ACHN (cell line): ENCODE results near the gene AUTS2.

ENCODE experiments used
- DNase-seq: peaks from one replicate; pipeline ENCODE4 v3.0.0-alpha.2; 2015
- in situ Hi-C: cut with HindIII; loops from 2 replicates; pipeline ENCODE4 v1.10.0; 2017; ENCODE audit warnings: low sequenced_read_pairs, low pct_ligation_motif_present, low pct_unique_long_range_greater_than_20kb

AUTS2 gene

DNA sequence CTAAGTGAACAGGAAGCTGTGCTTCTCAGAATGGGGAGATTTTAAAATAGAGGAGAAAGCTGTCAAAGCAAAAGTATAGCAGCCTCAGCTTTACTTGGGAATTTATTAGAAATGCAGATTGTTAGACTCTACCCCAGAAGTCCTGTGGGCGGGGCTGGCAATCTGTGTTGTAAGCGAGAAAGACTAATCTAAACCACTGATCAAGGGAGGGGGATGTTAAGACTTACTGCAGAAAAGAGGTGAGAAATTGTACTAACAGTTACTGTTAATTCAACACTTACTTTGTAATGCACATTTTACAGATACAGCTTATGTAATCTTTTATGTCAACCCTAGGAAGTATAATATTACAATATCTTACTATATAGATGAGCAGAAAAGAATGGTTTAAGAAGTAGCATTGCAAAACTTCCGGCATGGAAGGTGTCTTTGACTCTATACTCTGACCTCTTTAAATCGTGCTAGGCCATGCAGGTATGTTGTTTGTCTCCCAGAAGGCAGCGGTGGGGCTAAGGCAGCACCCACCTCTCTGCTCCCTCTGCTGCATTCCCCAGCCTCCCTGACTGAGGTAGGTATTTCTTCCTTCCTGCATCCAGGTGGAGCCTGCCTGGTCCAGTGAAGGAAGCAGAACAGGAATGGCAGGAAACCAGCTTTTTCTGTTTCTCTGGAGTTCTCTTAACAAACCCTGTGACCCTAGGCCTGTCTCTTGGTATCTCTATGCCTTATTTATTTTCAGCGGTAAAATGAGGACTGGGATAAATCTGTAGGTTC lies 462.2 kb downstream of the AUTS2 start:
- in situ Hi-C loops, result no loop called here
- DNase-seq, result no peak

DNA sequence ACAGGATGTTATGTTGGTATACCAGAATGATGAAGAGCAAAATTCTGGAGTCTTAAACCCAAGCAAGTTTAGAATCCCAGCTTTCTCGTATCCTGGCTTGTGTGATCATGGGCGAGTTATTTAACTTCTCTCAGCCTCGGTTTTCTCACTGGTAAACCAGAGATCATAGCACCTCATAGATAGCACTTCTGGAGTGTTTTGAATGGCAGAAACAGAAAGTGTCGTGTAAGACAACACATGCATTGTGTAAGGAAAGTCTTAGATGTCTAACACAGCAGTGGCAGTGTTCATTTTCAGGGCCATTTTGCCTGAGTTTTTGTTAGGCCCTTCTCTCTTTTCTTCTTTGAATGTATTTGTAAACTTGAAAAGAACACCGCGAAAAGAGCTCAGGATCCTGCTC lies 465.1 kb downstream of the AUTS2 start:
- DNase-seq, result no peak
- in situ Hi-C loops, result no loop called here

DNA sequence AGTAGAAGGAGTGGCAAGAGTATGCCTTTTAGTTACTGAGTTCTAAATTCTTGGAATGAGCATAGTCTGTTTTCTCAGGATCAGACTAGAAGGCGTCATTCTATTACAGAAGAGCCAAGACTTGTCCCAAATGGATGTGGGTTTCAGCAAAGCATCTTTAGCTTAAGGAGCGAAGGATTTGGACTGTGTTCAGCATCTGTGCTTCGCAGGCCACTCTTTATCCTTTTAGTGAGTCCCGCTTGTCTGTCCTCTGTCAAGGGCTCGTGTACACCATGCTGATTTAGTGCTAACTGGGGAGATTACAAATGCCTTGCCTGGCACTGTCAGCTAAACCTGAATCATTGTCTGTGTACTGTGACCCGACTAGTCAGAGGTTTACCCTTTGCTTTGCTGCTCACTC lies 465.7 kb downstream of the AUTS2 start:
- in situ Hi-C loops, result no loop called here
- DNase-seq, result no peak

DNA sequence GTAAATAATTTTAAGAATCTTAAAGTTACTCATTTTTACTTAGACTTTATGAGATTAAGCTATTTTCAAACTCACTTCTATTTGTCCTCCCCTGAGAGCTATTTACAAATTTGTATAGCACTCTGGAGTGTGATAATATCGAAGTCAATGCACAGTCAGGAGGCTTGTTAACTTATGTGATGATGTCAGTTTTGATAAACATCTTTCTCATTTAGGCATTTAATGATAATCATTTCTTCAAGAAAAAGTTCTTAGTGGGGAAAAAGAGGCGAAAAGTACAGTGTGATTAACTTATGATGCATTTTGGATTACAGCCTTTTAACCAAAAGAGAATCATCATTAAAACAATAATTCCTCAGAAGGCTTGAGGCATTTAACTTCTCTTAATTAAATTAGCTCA lies 468.6 kb downstream of the AUTS2 start:
- DNase-seq, result no peak
- in situ Hi-C loops, result no loop called here

DNA sequence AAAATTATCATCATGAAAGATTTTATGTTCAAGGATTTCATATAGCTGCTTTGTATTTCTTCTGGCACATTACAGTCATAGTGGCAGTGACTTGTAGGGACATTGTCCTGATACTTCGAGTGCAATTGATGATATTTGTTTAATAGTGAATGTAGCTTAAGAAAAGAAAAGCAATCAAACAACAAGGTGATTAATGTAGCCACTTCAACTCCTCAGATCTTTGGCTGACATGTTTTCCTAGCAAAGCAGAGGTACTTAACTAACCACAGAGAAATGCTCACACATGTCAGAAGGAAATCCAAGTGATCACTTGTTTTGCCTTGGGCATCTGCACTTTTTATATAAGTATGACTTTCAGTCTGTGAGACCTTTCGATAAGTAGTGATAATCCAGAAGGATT lies 470.3 kb downstream of the AUTS2 start:
- no peak for DNase-seq
- in situ Hi-C loops, result no loop called here

DNA sequence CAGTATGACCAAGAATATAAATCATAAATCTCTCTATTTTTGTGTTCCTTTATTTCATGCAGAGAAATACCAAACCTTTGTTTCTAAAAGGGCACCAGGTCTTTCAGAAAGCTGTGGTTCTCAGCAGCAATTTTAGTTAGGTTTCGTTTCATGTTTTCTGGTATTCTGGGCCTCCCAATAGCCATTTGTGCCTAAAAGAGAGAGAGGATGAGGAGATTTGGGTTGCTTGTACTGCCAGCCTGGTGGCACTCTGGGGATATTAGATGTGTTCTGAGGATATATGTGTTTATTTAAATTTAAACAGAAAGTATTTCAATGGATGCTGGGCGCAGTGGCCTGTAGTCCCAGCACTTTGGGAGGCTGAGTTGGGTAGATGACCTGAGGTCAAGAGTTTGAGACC lies 471.7 kb downstream of the AUTS2 start:
- in situ Hi-C loops, result no loop called here

DNA sequence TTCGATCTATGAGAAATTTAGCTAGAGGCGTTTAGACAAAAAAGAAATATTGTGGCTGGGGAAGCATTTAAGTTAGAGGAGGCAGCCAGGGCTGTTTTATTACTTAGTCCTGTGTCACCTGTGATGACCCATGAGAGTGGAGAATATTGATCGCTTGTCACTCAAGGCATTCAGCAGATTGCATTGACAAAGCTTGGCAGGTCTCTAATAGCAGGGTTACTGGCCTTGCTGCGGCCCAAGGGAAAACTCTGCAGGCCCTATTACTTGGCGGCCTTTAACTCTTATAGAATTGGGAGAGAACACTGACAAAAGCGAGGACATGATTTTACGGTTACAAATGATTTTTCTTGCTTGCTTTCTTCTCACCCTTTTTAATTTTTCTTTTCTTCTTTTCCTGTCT lies 473.5 kb downstream of the AUTS2 start:
- DNase-seq, result no peak
- in situ Hi-C loops, result no loop called here

More for the DNA sequence above, 471.7 kb downstream of the AUTS2 start:
- no peak for DNase-seq

DNA sequence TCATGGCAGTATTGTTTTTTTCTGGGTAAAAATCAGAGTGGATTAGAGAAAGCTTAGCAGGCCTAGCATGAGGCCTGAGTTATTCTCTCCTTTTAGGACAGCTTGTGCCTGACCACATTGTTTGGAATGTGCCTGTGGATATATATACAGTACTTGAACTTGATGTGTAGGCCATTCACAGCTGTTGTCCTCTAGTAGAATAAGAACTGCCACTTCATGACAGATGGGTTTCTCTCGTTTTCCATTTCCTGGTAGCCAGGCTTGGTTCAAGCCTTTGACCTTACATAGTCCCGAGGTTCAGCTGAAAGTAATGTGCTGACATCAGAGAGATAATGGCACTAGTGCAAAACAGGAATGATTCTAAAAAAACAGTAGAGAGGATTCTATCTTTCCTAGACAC lies 473.9 kb downstream of the AUTS2 start:
- DNase-seq, result no peak
- in situ Hi-C loops, result no loop called here

DNA sequence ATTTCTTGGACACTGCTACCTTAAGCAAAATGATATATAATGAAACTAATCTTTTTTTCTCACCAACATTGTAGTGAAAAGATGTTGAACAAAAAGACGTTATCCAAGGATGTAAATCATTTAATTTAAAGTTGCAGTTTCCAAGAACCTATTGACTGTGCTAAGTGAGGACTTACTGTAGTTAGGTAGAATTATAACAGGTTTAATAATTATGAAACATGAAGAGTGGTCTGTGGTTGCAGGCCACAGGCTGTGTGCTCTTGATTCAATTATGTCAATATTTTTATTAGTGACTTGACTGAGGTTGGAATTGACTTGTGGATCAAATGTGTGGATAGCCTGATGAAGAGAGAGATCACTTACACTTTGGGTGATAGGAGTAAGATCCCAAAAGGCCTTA lies 478.1 kb downstream of the AUTS2 start:
- DNase-seq, result no peak
- in situ Hi-C loops, result no loop called here

DNA sequence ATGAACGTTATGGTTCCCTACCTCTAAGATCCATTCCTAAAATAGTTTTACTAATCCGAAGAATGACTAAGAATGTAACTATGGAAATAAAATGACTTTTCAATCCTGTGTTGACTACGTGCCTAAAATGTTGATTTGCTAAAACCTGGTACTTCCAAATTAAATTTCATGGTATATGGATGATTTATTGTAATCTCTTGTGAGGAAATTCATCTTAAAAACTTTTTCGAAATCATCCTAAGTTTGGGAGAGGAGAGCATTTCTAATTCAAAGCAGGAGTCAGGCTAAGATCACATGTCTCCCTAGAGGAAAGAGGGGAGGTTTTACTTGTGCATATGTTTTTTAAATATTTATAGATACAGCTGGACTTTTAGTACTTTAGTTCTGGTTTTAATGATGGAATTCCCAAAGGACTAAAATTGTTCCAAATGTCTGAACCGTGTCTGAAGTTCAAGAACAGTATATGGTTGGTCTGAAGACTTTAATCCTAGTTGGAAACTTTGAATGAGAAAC lies 483.9 kb downstream of the AUTS2 start:
- in situ Hi-C loops, result no loop called here
- DNase-seq, result no peak

DNA sequence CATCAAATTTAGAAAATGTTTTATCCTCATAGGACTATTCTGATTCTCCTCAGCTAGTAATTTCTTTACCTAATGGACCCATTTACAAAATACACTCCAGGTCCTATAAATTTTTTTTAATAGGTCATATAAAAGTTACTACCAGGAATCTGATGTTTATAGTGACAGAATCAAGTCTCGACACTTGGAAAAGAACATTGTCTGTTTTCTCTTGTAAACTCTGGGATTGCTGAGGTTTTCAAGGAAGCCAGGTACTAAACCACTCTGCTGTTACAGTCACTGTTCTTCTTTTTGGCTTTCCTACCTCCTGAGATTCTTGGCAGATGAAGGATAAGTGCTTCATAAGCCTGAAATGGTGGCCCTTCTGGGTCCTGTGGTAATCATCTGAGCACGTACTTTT lies 493.1 kb downstream of the AUTS2 start:
- no peak for DNase-seq

DNA sequence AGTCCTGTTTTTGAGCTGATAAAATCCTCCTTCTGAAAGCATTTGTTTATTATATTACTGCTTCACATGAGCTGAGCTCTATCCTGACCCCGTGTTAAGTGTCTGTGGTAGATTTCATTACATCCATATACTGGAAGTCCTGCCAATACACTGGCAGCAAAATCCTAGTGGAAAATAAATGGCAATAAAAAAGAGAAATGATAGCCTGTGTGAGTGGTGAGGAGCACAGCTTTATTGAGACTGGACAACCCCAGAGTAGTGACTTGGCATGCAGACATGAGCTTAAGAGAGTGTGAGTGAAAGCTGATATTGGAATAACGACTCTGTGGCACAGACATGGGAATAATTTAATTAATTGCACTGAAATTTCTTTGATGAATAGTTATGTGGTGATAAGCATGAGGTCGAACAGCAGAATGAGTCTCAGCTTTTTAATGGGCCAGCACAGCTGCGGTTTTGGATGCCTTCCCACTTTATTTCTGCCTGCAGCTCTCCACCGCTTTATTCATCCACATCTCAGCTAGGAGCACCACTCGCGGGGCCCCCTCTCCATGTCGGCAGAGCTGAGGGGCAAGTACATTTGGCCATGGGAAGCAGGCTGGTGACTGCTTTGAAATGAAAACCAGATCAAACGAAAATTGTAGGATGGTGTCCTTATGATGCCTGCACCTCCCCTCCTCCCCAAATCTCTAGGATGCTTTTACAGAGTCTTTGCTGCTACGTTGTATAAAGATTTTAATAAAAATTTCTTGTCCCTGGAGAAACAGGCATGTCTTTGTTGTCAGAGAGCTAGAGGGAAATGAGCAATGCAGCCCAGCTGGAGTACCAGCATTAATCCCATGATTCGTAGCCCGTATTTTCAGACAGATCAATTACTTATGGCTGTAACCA lies 494.3 kb downstream of the AUTS2 start:
- no peak for DNase-seq
- in situ Hi-C loops, result no loop called here

More for the DNA sequence above, 493.1 kb downstream of the AUTS2 start:
- in situ Hi-C loops, result no loop called here

DNA sequence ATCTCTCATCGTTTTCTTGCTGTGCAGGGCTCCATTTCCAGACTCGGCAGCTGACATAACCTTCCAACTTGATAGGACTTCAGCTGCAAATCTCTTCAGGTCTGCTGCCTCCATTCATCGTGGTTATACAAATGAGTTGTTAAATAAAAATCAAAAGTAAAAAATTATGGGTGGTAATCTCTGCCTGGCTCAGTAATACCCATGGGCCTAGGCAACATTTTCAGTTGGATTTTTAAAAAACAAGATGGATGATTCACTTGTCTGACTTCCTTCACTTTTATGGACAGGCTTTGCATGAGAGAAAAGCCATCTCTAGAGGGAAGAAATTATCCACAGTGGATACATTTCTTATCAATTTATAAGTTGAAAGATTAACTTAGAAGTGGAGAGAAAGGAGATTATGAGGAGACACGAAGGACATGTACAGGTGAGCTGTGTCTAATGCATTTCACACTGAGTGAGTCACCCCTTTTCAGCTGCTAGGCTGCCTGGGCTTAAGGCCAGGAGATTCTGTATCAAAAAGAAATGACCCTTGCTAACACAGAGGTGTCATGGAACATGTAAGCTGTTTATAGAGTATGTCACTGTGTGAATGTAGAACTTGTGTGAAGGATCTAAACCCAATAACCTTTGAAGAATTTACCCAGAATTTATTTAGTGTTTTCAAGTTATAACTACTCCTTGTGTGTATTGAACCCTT lies 495.1 kb downstream of the AUTS2 start:
- in situ Hi-C loops, result no loop called here
- DNase-seq, result no peak

DNA sequence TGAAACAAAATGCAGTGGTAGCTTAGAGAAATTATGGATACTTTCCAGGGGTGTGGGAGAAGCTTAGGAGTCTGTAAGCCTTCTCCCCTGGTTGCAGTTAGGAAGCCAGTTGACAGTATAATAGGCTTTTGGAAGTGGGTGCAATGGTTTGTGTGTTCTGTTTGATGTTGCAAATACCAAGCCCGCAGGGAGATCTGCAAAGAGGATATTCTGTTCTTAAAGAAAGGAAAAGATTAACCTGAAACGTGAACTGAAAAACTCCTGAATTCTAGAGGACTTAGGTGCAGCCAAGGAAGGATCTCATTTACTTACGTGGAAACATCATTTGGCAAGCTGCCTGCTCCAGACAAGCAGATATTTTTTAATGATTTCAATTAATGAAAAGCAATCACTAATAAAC lies 496.6 kb downstream of the AUTS2 start:
- no peak for DNase-seq
- in situ Hi-C loops, result no loop called here

DNA sequence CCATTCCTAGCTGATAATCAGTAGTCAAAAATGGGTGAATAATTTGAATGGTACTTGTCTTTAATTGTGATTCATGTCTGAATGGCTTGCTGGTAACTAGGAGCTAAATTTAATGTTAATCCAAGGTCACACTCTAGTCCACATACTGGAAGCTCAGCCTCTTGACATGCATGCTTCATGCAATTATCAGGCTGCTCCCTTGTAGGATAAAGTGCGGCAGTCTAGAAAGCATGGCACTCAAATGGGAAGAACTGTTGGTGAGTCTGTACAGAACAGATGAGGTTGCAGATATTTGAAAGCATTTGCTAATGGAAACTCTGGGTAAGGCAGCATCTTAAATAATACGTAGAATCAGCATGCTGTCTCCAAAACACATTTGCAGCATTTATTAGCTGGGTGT lies 499.4 kb downstream of the AUTS2 start:
- in situ Hi-C loops, result no loop called here

DNA sequence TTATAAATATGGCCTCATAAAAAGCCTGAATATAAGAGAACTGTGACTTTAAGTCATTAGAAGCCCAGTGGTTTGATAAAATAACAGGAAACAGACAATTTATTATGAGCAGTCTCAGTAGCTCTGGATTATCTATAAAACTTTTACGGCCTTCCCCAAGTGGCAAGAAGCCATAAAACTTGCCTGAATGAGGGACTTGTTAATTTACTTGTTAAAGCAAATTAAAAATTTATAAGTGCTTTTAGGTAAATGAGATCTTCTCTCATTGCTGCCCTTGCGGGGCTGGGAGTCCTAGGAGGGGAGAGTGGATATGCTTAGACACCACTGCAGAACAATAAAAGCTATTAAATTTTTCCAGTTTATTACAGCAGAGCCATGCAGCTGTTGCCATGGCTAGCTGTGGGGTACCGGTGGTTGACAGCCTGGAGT lies 499.9 kb downstream of the AUTS2 start:
- in situ Hi-C loops, result no loop called here
- no peak for DNase-seq

More for the DNA sequence above, 499.4 kb downstream of the AUTS2 start:
- no peak for DNase-seq

DNA sequence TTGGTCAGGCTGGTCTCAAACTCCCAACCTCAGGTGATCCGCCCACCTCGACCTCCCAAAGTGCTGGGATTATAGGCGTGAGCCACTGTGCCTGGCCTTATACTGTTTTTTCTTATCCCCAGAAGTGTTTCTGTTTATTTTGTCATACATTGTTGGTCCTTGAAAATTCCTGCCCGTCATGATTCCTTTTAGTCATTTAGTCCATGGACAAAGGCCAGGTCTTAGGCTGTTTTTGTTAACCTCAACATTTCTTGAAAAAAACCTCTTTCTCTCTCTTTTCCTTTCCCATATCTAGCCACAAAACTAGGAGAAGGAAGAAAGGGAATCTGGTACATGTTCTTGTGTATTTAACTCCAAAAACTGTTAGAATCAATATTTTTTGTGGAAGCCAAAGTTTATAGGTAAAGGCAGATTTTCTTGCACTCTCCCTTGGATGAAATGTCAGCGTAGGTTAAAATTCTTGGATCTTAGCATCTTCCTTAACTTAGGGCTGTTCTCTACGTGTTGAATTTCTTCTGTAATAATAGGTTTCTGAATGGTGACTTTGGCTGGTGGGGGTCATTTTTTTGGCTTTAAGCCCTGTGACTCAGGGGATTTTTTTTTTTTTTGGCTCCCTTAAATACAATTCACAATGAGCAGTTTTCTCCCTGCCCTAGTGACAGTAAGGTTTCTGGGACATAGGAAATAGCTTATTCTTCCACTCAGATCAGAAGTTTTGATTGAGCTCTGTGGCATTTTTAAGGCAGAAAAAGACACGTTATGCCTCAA lies 500.8 kb downstream of the AUTS2 start:
- DNase-seq, result no peak
- in situ Hi-C loops, result no loop called here

DNA sequence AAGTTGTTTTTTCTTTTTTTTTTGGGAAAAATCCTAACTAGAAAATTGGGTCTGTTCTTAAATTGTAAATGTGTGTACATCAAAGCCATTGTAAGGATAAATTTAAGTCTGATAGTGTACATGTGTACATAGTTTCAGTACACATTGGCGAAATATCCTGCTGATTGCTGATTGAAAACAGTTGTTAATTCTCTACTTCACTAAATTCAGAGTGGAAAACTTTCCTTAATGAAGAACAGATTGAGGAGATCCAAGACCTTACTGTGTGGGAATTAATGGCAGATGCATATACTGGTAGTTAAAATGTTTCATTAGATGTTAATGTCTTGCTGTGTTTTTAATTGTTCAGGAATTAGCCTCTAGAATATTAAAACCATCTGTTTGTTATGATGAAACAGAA lies 506.0 kb downstream of the AUTS2 start:
- in situ Hi-C loops, result no loop called here
- no peak for DNase-seq
